ENCODE measurements around the gene AQP10. TPM values are rescaled to one million over a fixed set of nuclear protein-coding genes. Genes with fewer than 3 reads are reported as not detected.
"Not testable (repeated sequence)": the region's sequence is repeated elsewhere in the genome, so short reads cannot be mapped to it uniquely, and the experiment has no call there.

The AQP10 gene
- total RNA-seq, 1 donor from 2014 or later = not detected

GRCh38 chr1:154318386-154318785 lies 2.5 kb upstream of the AQP10 start:
- no peak for DNase-seq (ENCODE audit: extremely low spot score, unreplicated experiment)
- Mint-ChIP-seq H3K27ac (ENCODE audit: unreplicated experiment) (no peak overlapping the region), H3K4me1 (ENCODE audit: unreplicated experiment) (no peaks in the 10 kb centered on the region), H3K4me3 (ENCODE audit: unreplicated experiment) (no peak overlapping the region), H3K27me3 (ENCODE audit: unreplicated experiment) (peaks cover 45% of the 10 kb centered on the region), H3K9me3 (ENCODE audit: unreplicated experiment) (no peaks in the 10 kb centered on the region), H3K36me3 (ENCODE audit: unreplicated experiment) (no peaks in the 10 kb centered on the region)
- no peak for TF ChIP-seq CTCF (IDR thresholded peaks at IDR 0.05)

GRCh38 chr1:154321609-154321934 lies 679 bp downstream of the AQP10 start:
- not testable (repeated sequence) for DNase-seq (ENCODE audit: extremely low spot score, unreplicated experiment); H3K4me3 Mint-ChIP-seq (ENCODE audit: unreplicated experiment); H3K27ac Mint-ChIP-seq (ENCODE audit: unreplicated experiment); H3K4me1 Mint-ChIP-seq (ENCODE audit: unreplicated experiment); H3K9me3 Mint-ChIP-seq (ENCODE audit: unreplicated experiment); H3K36me3 Mint-ChIP-seq (ENCODE audit: unreplicated experiment)
- H3K27me3 Mint-ChIP-seq (ENCODE audit: unreplicated experiment) = peaks cover 44% of the 10 kb centered on the region

GRCh38 chr1:154323493-154323892 lies 2.6 kb downstream of the AQP10 start:
- no peak for DNase-seq (ENCODE audit: extremely low spot score, unreplicated experiment)
- Mint-ChIP-seq H3K27ac (ENCODE audit: unreplicated experiment) (no peak overlapping the region), H3K9me3 (ENCODE audit: unreplicated experiment) (no peaks in the 10 kb centered on the region), H3K27me3 (ENCODE audit: unreplicated experiment) (peaks cover 29% of the 10 kb centered on the region), H3K4me3 (ENCODE audit: unreplicated experiment) (no peak overlapping the region), H3K4me1 (ENCODE audit: unreplicated experiment) (peaks cover 21% of the 10 kb centered on the region), H3K36me3 (ENCODE audit: unreplicated experiment) (no peaks in the 10 kb centered on the region)
- no peak for TF ChIP-seq CTCF (IDR thresholded peaks at IDR 0.05)

- no peak for DNase-seq (ENCODE audit: extremely low spot score, unreplicated experiment)
- H3K9me3 Mint-ChIP-seq (ENCODE audit: unreplicated experiment) = no peaks in the 10 kb centered on the region
- H3K36me3 Mint-ChIP-seq (ENCODE audit: unreplicated experiment) = no peaks in the 10 kb centered on the region
- no peak for TF ChIP-seq CTCF (IDR thresholded peaks at IDR 0.05)
- H3K4me3 Mint-ChIP-seq (ENCODE audit: unreplicated experiment) = peak overlapping the region; percentile 96
- peaks cover 29% of the 10 kb centered on the region for H3K27me3 Mint-ChIP-seq (ENCODE audit: unreplicated experiment)
- peak overlapping the region; percentile 18 for H3K27ac Mint-ChIP-seq (ENCODE audit: unreplicated experiment)
- H3K4me1 Mint-ChIP-seq (ENCODE audit: unreplicated experiment) = peaks cover 25% of the 10 kb centered on the region
These were observed 3.3 kb downstream of the AQP10 start for GRCh38 chr1:154324241-154324640.

- H3K36me3 Mint-ChIP-seq (ENCODE audit: unreplicated experiment) = peaks cover under 1% of the 10 kb centered on the region
- DNase-seq (ENCODE audit: extremely low spot score, unreplicated experiment) = peak; percentile 94
These were observed 4.0 kb downstream of the AQP10 start, which contains the start of gene ATP8B2 for GRCh38 chr1:154324669-154325582. ATP8B2 (plus strand) TSS chr1:154325525; CDS start chr1:154328142, 2,617 bp downstream.

More at GRCh38 chr1:154324669-154325582, 4.0 kb downstream of the AQP10 start, which contains the start of gene ATP8B2:
- Mint-ChIP-seq H3K9me3 (ENCODE audit: unreplicated experiment) (no peaks in the 10 kb centered on the region), H3K4me1 (ENCODE audit: unreplicated experiment) (peaks cover 32% of the 10 kb centered on the region), H3K27me3 (ENCODE audit: unreplicated experiment) (peaks cover 24% of the 10 kb centered on the region), H3K27ac (ENCODE audit: unreplicated experiment) (peak within 1 kb of the TSS; percentile 98), H3K4me3 (ENCODE audit: unreplicated experiment) (peak within 1 kb of the TSS; percentile 96)
- peak; percentile 91 for TF ChIP-seq CTCF (IDR thresholded peaks at IDR 0.05)

Data from osteocyte (in vitro differentiated cells).